Right forelimb (tissue), 1 donor: ENCODE results near the gene GPX2.

Source experiments
- DNase-seq: peaks from one replicate; pipeline ENCODE4 v3.0.0-alpha.2; 2018

Gene GPX2

GRCh38 chr14:64942531-64943111, at the start of gene GPX2:
TSS of gene GPX2 (minus strand) at chr14:64942745. CDS start at chr14:64942726, 19 bp downstream.
- DNase-seq: no peak

DNA sequence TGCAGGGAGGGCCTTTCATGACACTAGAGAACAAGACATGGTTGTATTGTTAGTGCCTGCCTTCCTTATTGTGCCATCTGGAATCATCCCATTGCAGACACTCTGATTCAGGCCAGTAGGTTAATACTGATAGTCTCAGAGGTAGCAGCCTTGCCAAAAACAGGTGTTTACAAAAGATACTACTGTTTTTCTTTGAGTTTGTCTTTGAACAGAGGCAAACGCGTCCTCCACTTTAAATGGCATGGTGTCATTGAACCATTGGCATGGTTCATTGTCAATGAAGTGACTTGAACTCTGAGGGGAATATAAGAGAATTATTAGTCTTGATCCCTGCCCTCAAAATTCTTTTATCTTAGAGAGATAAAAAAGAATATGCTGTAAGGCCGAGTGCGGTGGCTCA, 48.4 kb upstream of the GPX2 start:
- no peak for DNase-seq

GRCh38 chr14:64990296-64990695, 47.8 kb upstream of the GPX2 start:
- no peak for DNase-seq

GRCh38 chr14:64987438-64987767, 44.9 kb upstream of the GPX2 start:
- DNase-seq: no peak

GRCh38 chr14:64986648-64987437, 44.3 kb upstream of the GPX2 start, which contains the start of gene FNTB:
TSS of gene FNTB (plus strand) at chr14:64986895. CDS start at chr14:64986954, 59 bp downstream.
- peak; percentile 98 for DNase-seq

DNA sequence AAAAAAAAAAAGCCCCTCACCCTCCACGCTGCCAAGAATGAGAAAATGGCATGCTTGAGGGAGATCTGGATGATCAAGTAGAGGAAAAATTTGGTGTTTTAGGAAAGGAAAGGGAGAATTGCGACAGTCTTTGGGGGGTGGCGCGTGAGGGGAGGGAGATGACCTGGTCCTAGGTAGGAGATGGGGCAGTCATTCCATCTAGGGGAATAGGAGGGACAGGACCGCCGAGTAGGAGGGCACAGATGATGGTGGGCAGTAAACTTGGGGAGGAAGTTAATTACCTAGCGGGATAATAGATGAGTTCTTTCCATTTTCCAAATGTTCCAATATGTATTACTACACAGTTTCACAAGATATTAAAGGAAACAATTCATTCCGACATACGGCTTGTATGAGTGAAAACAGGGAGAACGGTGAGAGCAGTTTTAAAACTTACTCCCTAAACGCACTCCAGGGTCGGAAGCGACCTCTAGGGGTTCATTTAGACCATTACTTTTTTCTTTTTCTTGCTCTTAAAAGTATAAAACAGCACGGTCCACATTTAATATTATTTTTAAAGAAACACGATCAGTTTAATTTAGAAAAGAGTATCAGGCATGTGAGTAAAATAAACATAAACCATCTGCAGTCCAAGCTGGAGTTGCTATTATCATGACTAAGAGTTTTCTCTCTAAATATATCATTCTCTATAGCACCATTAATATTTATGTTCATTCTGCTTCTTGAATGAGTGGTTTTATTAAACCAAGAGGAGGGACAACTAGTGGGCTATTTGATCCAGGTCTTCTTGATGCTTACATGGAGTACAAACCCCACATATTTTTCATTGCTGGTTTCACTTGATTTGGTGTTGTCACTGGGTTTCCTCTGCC, 41.1 kb upstream of the GPX2 start:
- no peak for DNase-seq

DNA sequence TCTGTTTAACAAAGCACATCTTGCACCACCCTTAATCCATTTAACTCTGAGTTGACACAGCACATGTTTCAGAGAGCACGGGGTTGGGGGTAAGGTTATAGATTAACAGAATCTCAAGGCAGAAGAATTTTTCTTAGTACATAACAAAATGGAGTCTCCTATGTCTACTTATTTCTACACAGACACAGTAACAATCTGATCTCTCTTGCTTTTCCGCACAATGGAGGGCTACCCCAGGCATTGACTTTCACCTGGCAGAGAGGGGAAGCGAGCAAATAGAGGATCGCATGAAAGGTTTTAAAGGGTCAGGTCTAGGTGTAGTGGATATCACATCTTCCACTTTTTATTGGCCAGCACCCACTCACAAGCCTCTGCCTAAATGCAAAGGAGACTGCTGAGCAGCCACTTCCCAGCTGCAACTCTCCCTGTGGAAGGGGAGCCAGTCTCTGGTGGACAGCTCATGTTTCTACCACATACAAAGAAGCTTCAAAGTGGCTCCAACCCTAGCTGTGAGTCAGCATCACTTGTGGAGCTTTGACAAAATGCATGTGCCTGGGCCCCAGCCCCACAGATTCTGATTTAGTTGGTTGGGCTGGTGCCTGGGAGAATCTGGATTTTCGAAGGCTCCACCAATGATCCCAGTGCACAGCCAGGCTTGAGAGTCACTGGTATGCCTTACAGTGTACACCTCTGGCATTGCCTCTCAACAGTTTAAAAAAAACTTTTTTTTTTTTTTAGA, 37.0 kb upstream of the GPX2 start:
- no peak for DNase-seq

DNA sequence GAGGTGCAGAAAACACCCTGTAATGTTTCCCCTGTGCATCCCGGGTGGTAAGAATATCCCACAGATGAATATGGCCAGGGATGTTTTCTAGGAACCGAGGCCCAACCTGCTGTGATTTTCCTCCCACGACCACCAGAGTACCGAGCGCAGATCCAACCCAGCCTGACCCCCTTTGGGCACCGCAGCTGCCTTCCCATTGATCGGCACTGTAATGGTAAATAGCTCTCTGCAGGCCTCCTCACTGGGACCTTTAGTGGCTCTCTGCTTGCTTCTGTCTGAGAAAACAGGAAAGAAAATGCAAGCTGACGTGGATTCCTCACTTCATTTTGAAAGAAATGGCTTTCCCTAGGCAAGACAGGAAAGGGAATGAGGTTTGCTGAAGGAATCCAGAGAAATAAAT, 32.0 kb upstream of the GPX2 start:
- DNase-seq: no peak

GRCh38 chr14:64973826-64974225, 31.3 kb upstream of the GPX2 start:
- no peak for DNase-seq

- DNase-seq: no peak
These were observed 30.5 kb upstream of the GPX2 start for GRCh38 chr14:64973026-64973442.

DNA sequence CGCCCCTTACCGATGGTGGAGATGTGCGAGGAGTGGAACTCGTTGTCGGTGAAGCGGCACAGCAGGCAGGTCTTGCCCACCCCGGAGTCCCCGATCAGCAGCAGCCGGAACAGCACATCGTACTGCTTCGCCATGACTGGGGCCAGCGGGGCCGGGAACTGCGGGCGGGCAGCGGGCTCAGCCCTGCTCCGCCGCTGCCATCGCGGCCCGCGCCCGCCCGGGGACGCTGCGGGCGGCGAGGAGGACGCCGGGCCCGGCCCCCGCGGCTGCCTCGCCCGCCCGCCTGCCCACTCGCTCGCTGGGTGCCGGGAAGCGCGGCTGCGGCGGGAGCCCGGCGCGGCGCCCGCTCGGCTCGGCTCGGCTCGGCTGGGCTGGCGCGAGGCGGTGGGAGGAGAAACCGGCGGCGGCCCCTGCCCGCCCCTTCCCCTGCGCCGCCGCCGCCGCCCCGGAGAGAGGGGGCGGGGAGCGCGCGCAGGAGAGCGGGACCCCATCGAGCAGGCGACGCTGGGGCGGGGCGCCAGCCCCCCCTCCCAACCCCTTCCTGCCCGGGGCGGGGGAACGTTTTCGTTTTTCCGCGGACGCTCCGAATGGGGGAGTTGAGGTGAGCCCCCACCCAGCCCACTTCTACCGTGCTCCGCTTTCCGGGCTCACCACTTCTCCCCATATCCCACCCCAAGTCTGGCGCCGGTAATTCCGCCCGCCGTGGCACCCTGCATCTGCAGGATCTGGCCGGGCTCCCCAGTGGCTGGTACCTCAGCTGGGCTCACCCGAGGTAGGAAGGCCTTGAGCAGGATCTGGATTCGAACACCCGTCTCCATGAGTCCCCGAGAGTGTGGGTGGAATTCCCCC, 29.6 kb upstream of the GPX2 start, which contains the start of gene RAB15:
RAB15 (minus strand) TSS at position 394 of the 849 bp plus-strand sequence; CDS start at position 134, 260 bp downstream.
- DNase-seq: peak; percentile 75

GRCh38 chr14:64971491-64971942, 29.0 kb upstream of the GPX2 start:
- DNase-seq: no peak

DNA sequence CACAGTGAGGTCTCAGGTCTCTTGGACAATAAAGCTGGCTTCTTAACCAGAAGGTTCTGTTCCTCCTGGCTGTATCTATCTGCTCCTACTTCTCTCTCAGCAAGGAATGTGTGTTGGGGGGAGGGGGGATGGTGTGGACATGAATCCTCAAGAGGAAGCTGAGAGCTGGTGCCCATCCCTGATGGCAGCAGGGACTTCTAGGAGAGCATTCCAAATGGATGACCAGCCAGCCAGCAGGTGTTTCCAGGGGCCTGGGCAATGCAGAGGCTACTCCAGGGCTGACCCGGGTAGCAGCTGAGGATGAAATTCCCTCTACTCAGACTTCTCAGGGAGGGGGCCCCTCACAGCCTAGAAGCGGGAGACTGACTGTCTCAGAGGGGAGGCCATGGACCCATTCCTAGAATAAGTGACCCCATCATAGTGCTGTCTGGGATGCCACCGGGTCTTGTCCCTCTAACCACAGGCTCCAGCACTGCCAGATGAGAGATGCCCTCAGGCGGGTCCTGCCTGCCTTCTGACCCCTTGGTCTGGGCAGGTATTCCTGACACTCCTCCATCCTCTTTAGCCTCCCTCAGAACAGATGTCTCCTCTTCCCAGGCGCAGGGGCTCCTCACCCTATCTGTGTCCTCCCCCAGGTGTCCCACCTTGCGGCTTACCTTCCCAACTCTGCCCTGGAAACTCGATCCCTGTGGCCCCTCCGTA, 28.4 kb upstream of the GPX2 start:
- DNase-seq: no peak

DNA sequence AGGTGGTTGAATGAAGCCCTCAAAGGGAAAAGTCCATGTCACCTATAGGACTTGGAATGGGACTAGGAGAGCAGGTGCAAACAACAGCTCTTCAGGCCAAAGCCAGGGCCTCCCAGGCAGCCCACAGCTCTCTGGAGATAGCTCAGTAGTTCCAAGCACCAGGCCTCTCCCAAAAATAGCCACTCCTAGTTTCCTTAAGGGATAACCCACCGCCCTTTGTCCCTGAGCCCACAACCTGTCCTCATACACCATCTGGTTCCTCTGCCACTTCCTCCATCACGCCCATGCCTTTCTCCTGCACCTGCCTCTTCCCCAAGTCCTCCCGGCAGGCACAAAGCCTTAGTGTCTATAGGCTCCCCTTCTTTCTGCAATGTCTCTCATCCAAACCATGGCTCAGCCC, 27.5 kb upstream of the GPX2 start:
- no peak for DNase-seq

- DNase-seq: no peak
These were observed 26.1 kb upstream of the GPX2 start for GRCh38 chr14:64968651-64969050.

- no peak for DNase-seq
These were observed 25.6 kb upstream of the GPX2 start for GRCh38 chr14:64968167-64968566.

DNA sequence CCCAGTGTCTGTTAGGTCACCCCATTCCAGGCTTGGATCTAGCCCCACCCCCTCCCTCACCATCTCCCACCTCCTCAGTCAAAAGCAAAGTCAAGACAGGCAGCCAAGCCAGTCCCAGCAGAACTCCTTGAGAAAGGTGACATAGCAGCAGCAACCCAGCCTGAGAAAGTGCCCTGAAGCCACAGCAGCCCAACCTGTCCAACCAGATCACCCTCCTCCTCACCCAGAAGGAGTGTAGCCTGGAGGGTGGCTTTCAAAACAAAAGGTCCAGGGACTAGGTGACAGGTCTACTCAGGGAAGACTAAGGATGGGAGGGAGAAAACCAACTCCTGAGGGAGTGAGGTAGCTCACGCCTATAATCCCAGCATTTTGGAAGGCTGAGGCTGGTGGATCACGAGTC, 24.4 kb upstream of the GPX2 start:
- no peak for DNase-seq

DNA sequence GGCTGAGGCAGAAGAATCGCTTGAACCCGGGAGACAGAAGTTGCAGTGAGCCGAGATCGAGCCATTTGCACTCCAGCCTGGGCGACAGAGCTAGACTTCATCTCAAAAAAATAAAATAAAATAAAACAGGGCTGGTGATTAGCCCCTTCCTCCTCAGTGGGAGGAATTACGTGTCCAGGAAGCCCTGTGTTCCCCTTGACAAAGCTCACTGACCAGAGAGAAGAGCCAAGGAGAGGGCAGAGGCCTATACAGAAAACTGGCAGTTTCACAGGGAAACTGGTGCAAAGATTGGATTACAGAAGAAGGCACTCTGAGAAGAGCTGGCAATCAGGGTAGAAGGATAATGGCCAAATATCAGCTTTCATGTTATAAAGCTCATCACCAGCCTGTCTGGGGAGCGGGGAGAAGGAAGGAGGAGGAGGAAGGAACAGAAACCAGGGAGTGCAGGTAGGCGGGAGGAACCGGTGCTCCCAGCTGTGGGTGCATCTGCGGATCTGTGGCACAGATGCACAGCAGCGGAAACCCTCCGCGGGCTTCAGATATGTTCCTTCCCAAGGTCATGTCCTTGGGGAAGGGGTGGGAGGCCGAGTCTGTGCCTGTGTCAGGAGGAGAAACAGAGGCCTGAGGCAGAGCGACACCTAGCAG, 22.9 kb upstream of the GPX2 start:
- DNase-seq: no peak

DNA sequence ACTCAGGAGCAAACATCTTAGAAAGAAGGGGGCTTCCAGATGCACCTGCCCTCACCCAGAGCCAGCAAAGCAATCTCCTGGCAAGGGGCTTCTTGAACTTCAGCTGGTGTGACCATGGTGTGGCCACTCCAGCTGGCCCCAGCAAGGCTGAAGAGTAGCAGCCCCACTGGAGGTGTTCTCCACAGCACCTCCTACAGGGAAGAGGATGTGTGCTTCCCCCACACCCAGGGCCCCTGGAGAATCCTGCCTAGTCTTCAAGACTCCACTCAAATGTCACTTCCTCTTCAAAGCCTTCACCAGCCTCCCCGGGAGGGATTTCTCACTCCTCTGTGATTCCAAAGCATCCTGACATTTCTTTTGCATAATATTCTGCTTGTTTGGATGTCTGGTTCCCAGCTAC, 21.1 kb upstream of the GPX2 start:
- DNase-seq: no peak

DNA sequence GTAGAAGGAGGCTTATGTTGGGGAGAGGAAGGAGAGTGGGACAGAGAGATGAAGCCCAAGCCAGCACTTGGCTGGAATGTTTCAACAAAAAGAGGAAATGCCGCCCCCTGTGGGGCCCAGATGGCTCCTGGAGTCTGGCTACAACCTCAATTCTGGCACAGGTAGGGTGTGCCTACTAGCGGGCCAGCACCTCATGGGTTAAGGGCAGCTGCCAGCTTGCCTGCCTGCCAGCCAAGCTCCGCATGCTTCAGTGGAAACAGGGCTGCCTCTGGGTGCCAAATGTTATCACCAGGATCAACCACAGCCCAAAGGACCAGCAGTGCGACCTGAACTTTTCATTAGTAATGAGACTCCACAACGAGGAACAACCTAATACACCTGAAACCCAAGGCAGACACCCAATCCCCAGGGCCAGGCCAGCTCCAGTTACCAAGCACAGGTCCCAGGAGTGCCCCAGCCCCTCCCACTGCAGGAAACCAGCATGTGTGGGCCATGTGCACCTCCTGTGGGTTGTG, 18.3 kb upstream of the GPX2 start:
- DNase-seq: no peak
